Fibroblast of peridontal ligament (primary cell): Measurements from ENCODE around the gene ATG3.
"Not testable (repeated sequence)": the region's sequence is repeated elsewhere in the genome, so short reads cannot be mapped to it uniquely, and the experiment has no call there.

Experiments used
- DNase-seq: peaks from one replicate; pipeline ENCODE4 v3.0.0-alpha.2; 2010; ENCODE audit errors: extremely low read depth

ATG3 gene

GRCh38 chr3:112498914-112499711, 62.6 kb downstream of the ATG3 start, which contains the start of gene BTLA:
BTLA (minus strand) TSS chr3:112499472; CDS start chr3:112499358, 114 bp downstream.
- no peak for DNase-seq

GRCh38 chr3:112497897-112498548, 63.7 kb downstream of the ATG3 start:
- DNase-seq = no peak

GRCh38 chr3:112496366-112497067, 65.2 kb downstream of the ATG3 start:
- DNase-seq = no peak

- not testable (repeated sequence) for DNase-seq
Observed at GRCh38 chr3:112494448-112494767, 67.4 kb downstream of the ATG3 start.

DNA sequence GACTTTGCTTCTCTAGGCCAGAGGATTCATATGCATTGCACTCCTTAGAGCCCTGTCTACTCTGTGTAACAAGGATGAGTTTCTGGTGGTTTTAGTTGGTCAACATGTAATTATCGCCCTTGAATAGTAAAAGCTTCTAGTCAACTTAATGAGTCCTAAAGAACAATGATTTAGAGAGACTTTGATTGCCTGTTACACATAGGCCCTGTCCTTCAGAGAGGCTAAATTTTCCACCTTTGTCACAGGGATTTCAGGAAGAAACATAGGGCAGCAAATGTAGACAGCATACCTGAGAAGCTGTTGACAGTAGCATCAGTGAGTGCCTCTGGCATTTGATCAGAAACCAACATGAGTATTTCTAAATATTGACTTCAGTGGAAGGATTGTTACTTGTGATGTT, 69.6 kb downstream of the ATG3 start:
- no peak for DNase-seq

GRCh38 chr3:112491373-112491772, 70.4 kb downstream of the ATG3 start:
- no peak for DNase-seq

DNA sequence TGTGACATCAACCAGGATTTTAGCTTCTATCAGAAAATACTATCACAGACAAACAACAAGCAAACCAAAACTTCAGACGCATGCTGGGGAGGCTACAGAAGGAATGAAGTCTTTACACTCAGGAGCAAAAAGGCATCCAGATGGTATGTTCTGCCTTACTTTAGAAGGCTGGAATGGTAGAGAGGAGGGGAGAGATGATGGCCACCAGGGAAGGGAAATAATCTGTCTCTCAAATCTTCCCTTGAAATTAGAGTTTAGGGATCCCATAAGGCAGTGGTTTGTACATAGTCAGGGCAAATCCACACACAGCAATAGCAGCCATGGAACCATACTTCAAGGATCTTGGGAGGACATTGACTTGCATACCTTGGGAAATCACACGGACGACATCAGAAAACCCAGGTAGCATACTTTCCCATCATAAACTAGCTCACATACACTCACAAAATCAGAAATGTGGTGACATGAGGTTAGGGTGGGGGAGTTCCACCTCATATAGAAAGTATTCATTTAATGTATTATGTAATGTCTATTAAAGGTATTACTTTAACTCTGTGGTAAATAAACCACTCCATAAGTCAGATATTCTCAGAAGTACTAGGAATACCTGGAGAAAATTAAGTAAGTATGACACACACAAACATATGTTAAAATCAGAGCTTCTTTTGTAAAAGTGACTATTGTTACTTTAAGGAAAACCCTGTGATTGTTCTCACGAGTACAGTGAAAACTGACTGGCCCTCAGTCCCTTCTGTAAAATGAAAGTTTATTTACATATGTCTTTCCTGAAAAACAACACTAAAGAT, 71.9 kb downstream of the ATG3 start:
- DNase-seq = no peak

GRCh38 chr3:112486811-112487505, 74.8 kb downstream of the ATG3 start:
- peak; percentile 8 for DNase-seq

DNA sequence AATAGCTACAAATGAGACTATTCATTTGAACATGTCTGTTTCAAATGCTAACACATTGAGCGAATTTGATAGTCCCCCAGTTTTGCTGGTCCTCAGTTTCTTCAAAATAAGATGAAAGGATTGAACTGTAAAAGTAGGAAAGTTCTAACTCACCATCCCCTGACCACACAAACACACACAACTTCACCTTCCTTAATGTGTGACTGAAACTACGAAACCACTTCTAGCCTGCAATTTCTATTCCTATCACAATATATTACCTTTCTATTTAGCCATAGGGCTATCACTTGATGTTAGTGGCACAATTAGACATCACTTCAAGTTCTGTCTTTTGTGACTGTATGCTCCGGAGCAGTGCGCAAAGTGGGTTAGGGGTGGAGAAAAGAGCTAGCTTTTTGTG, 77.4 kb downstream of the ATG3 start:
- no peak for DNase-seq

DNA sequence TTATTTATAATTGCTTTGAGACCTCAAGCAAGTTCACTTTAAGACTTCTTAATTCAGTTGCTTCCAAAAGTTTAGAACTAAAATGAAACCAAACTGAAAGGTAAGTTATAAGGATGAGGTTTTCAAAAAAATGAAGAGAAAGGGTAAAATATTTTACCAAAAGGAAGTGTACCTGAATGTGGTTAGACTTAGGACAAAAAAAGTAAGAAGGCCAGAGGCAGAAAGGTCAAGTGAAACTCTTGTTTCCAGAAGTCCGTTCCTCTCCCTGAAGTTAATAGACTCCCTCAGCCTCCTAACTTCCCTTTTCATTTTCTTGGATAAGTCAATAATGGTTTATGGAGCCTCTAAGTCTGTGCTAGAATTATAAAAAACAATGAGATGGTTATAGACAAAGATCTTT, 79.1 kb downstream of the ATG3 start:
- DNase-seq = no peak
